Pancreas (tissue), 10 donors: ENCODE measurements around the gene PRDM16. TPM values are rescaled to one million over a fixed set of nuclear protein-coding genes. Genes with fewer than 3 reads are reported as not detected.

Experiments
- ATAC-seq, 4 donors: fragments of 200-7000 bp; cut with Tn5 transposase; one replicate each; pipeline versions ENCODE4 v1.8.0 to v1.9.1; 2020; ENCODE audit warnings: mild to moderate bottlenecking in 4 of 4, moderate library complexity in 4 of 4
- DNase-seq, 6 donors: peaks; one replicate each; pipeline ENCODE4 v3.0.0-alpha.2; 2020
- FAIRE-seq: peaks from 2 replicates; lab custom pipeline; 2012; peaks lifted over from hg19 to GRCh38; lab: Jason Lieb, UNC
- H3K27ac ChIP-seq, 4 donors: fragments of 200-600 bp; sonication (generic); 1 replicate in 3 of 4; 2 replicates in 1 of 4; pipeline versions ENCODE4 v1.5.0 to v1.8.0; 2020
- H3K27me3 ChIP-seq, 4 donors: fragments of 200-600 bp; one replicate each; pipeline ENCODE4 v1.8.0; 2021
- H3K36me3 ChIP-seq, 3 donors: fragments of 200-600 bp; sonication (generic) in 1 of 3; one replicate each; pipeline versions ENCODE4 v1.5.0 to v1.8.0; 2020 to 2021
- H3K4me1 ChIP-seq, 3 donors: fragments of 200-600 bp; one replicate each; pipeline ENCODE4 v1.8.0; 2021
- H3K4me3 ChIP-seq, 4 donors: fragments of 200-600 bp; sonication (generic) in 2 of 4; one replicate each; pipeline versions ENCODE4 v1.5.0 to v1.8.0; 2020 to 2021
- H3K9me3 ChIP-seq, 4 donors: fragments of 200-600 bp; one replicate each; pipeline ENCODE4 v1.8.0; 2021
- WGBS, 2 donors: extraction: QIAGEN DNeasy Blood & Tissue Kit; methylation state at CpG; one replicate each; pipeline ENCODE4 v1.1.7; 2013; 5-methylcytosine and 5-hydroxymethylcytosine counted together
- intact Hi-C, 3 donors: fragments of 100-400 bp; cut with DNase I; formaldehyde crosslinking; loops; one replicate each; pipeline versions ENCODE4 v1.11.1 to v1.14.2; 2022
- polyA plus RNA-seq, 2 donors: library from polyadenylated mRNA; stranded (reverse); fragments of 200-250 nt; gene quantifications; one replicate each; pipeline ENCODE4 v1.2.3, GENCODE V29; 2013
- total RNA-seq, 6 donors: library from RNA; stranded (reverse); fragmentation: NEBNext Ultra II Directional in 4 of 6; extraction: Animal tissue kit (Norgen Biotek cat#: 25700) in 4 of 6; gene quantifications; one replicate each; pipeline versions ENCODE4 v1.2.1 to v1.2.4, GENCODE V29; 2021 to 2023
- TF ChIP-seq, protein P1 (sequence below), 4 donors: fragments of 200-600 bp; sonication (generic) in 3 of 4; IDR thresholded peaks; one replicate each; pipeline versions ENCODE4 v1.5.0 to v1.8.0; 2021; ENCODE audit warnings: antibody characterized with exemption in 4 of 4
- donor health status: healthy with polysubstance abuse.
- donor health status: DM: no; HTN: no; CAD: no; lungs with moderate emphysema.
- donor health status: DM: no; HTN: no; CAD: no.
- donor health status: control.
- donor health status: control.
- donor health status: Bipolar disorder and iron deficiency.
- donor health status: DM: yes; HTN: yes; CAD: no.
- donor health status: DM: no; HTN: no; CAD: no.
- donor health status: DM: no; HTN: no; CAD: no.
- donor health status: DM: yes; HTN: yes; CAD: no.

The PRDM16 gene
- total and polyA plus RNA-seq, 8 donors, result 6.6 to 19.2 (median 14.9) TPM

DNA sequence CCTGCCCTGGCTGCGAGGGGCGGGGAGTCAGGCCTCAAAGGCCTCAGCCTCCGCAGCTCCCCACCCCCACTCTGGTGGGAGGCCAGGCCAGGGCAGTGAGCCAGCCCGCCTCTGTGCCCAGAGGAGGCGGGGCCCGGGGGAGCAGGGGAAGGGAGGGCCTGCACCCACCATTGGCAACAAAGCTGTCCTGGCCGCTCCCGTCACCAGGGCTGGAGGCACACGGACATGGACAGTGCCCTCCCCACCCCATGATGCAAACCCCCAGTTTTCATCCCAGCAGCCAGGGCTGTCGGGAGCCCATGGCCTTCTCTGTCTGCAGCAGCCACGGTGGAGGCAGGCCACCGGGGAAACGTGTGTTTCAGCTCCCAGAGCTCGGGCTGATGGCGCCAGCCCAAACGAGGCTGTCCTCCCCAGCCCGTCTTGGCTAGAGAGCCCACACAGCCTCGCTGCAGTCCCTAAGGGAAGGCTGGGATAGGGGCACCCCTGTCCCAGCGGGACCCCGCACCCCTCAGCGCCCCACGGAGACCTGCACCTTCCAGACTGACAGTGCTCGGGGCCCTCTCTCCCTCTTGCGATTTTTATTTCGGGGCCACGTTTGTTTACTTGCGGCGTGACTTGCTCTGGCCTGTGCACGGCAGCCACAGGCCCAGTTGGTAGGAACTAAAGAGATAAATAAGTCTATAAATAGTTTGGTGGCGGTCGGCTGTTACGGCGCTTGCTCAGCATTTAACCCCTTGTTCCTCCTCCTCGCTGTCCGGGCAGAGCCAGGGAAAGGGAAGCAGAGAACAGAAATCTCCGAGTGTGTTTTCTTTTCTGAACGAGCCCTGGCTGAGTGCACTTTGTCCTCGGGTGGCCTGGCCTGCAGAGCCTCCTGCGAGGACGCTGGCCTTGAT lies 101.8 kb downstream of the PRDM16 start:
- intact Hi-C loops, result no loop called here
- ATAC-seq, result peak; percentile 78 to 84 (median 81)
- Histone ChIP-seq H3K36me3 (no peaks in the 10 kb centered on the region), H3K27ac (peak overlapping the region; percentile 87 to 96 (median 92)), H3K27me3 (no peaks in the 10 kb centered on the region), H3K4me3 (peak overlapping the region in 3 of 4 donors; percentile 0 to 32 (median 25)), H3K4me1 (peaks cover 60 to 72% (median 63%) of the 10 kb centered on the region in 3 donors), H3K9me3 (no peaks in the 10 kb centered on the region)
- 0 to 1% methylated on average over 39 to 40 of the region's 40 CpGs for WGBS, 2 donors
- TF ChIP-seq, protein P1, sequence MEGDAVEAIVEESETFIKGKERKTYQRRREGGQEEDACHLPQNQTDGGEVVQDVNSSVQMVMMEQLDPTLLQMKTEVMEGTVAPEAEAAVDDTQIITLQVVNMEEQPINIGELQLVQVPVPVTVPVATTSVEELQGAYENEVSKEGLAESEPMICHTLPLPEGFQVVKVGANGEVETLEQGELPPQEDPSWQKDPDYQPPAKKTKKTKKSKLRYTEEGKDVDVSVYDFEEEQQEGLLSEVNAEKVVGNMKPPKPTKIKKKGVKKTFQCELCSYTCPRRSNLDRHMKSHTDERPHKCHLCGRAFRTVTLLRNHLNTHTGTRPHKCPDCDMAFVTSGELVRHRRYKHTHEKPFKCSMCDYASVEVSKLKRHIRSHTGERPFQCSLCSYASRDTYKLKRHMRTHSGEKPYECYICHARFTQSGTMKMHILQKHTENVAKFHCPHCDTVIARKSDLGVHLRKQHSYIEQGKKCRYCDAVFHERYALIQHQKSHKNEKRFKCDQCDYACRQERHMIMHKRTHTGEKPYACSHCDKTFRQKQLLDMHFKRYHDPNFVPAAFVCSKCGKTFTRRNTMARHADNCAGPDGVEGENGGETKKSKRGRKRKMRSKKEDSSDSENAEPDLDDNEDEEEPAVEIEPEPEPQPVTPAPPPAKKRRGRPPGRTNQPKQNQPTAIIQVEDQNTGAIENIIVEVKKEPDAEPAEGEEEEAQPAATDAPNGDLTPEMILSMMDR (IDR thresholded peaks at IDR 0.05), result no peak
- no peak for FAIRE-seq
- DNase-seq, result peak; percentile 87 to 97 (median 92)

DNA sequence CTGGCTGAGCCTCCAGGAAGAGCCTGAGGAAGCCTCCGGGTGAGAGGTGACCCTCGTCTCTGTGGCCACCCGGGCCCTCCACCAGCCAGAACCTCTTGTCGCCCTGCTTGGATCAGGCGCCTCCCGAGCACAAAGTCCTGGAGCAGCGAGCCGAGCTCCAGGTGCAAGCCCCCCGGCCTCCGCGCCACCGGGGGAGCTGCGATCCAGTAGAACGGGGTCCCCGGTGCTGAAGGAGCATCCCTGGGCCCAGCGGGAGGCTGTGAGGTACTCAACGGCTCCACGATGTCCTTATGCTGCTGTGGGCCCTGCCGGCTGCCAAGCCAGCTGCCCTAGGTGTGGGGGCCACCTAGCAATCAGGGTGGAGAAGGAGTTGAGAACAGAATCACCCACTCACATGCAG lies 102.8 kb downstream of the PRDM16 start:
- Histone ChIP-seq H3K4me3 (no peak overlapping the region), H3K36me3 (no peaks in the 10 kb centered on the region), H3K9me3 (no peaks in the 10 kb centered on the region), H3K27me3 (no peaks in the 10 kb centered on the region), H3K4me1 (peaks cover 60 to 69% (median 63%) of the 10 kb centered on the region in 3 donors), H3K27ac (peak overlapping the region; percentile 87 to 96 (median 92))
- 82 to 84% methylated on average over 18 to 19 of the region's 19 CpGs for WGBS, 2 donors
- DNase-seq, result no peak
- ATAC-seq, result no peak
- FAIRE-seq, result no peak
- intact Hi-C loops, result no loop called here
- TF ChIP-seq, protein P1 (IDR thresholded peaks at IDR 0.05), result no peak

DNA sequence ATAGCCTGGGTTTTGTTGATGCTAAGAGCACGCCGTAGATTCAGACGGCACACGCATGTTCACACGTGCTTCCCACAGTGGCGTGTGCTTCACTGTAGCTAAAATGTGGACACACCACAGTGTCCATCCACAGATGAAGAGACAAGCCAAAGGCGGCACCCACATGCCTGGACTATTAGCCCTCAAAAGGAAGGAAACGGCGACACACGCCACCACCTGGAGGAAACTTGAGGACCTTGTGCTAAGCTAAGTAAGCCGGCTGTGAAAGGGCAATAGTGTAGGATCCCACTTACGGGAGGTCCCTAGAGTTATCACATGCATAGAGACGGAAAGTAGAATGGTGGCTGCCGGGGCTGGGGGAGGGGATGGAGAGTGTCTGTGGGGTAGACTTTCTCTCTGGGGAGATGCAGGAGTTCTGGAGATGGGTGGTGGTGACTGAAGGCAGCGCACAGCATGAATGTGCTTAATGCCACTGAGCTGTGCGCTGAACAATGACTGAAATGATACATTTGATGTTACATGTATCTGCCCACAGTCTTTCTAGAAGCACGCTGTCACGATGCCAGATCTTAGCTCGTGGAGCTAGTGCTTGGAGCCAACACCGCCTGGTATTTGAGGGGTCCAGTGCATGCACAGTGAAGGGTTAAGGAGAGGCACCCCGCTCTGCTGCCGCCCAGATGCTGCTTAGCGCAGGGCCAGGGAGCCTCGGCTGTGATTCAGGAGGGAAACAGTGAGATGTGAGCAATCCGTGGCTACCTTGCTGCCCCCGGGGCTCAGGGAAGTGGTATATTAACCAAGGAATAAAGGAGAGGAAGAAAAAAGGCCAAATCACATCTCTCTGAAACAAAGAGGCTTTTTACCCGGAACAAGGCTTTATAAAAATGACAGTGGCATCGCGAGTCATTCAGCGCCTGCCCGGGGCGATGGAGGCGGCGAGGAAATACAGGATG lies 103.7 kb downstream of the PRDM16 start:
- intact Hi-C loops, result no loop called here
- no peak for FAIRE-seq
- no peaks in the 10 kb centered on the region for H3K27me3 ChIP-seq
- TF ChIP-seq, protein P1 (IDR thresholded peaks at IDR 0.05), result no peak
- H3K36me3 ChIP-seq, result no peaks in the 10 kb centered on the region
- no peak overlapping the region for H3K4me3 ChIP-seq
- H3K27ac ChIP-seq, result peak overlapping the region in 3 of 4 donors; percentile 30 to 93 (median 33)
- no peak for ATAC-seq
- H3K9me3 ChIP-seq, result no peaks in the 10 kb centered on the region
- no peak for DNase-seq
- H3K4me1 ChIP-seq, result peaks cover 60 to 69% (median 63%) of the 10 kb centered on the region in 3 donors
- 78 to 81% methylated on average over 34 of the region's 34 CpGs for WGBS, 2 donors

DNA sequence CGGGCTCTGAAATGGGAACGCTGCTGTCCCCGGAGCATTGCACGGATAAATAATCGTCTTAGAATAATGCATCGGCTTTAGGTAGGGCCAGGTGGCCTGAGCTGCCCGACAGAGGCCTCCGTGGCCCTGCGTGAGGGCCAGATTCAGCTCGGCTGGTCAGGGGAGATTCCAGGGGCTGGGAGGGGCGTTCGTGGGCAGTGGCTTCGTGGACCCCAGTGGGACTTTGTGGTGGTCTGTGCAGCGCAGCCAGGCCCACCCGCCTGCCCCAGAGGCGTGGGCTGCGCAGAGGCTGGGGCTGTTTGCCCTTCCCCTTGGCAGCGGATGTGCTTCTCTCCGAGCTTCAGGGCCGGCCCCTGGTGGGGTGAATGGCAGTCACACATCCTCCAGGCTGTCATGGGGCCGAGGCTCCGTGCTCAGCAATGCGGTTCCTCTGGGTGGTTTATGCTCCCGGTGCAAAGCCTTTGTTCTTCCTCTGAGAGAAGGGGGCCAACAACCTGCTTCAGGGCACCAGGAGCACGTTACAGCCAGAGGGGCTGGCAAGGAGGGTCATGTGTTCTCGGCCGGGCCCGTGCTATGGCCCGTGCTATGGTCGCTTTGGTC lies 104.5 kb downstream of the PRDM16 start:
- Histone ChIP-seq H3K4me1 (peaks cover 58 to 70% (median 66%) of the 10 kb centered on the region in 3 donors), H3K36me3 (no peaks in the 10 kb centered on the region), H3K27me3 (no peaks in the 10 kb centered on the region), H3K9me3 (no peaks in the 10 kb centered on the region), H3K27ac (peak overlapping the region in 3 of 4 donors; percentile 26 to 93 (median 76)), H3K4me3 (no peak overlapping the region)
- FAIRE-seq (no peak), DNase-seq (no peak), ATAC-seq (no peak)
- TF ChIP-seq, protein P1 (IDR thresholded peaks at IDR 0.05), result no peak
- intact Hi-C loops, result no loop called here
- 77 to 84% methylated on average over 30 of the region's 30 CpGs for WGBS, 2 donors
